GM12878 (cell line): Measurements from ENCODE around the gene TMEM120B.
"Not testable (repeated sequence)": the region's sequence is repeated elsewhere in the genome, so short reads cannot be mapped to it uniquely, and the experiment has no call there.

Experiments
- POLR2A ChIP-seq: IDR thresholded peaks from 2 replicates; pipeline ENCODE4 v1.6.1; 2011; ENCODE audit warnings: low read depth, mild to moderate bottlenecking, low read length
- REST ChIP-seq: IDR thresholded peaks from 2 replicates; pipeline ENCODE4 v1.6.1; 2012; ENCODE audit warnings: mild to moderate bottlenecking, low read depth, low read length
- SREBF2 ChIP-seq: IDR thresholded peaks from 2 replicates; pipeline ENCODE4 v1.6.1; 2012; ENCODE audit warnings: mild to moderate bottlenecking, low read length
- TBL1XR1 ChIP-seq: IDR thresholded peaks from 2 replicates; pipeline ENCODE4 v1.6.1; 2012; ENCODE audit warnings: low read depth, low read length, improper control_type of control experiment

GRCh38 chr12:121758536-121758935 is 46.0 kb downstream of the TMEM120B start:
- TF ChIP-seq REST, POLR2A, SREBF2, TBL1XR1: not testable (repeated sequence)
